ENCODE data around the gene FAT2.

- TF ChIP-seq EZH2 (IDR thresholded peaks at IDR 0.05; ENCODE audit: borderline replicate concordance, low read depth, low read length, severe bottlenecking) (no peak), CTCF (IDR thresholded peaks at IDR 0.05; ENCODE audit: borderline replicate concordance, extremely low read depth, low read length, poor library complexity, severe bottlenecking) (no peak)
Observed at GRCh38 chr5:151601391-151601790, 10.3 kb upstream of the FAT2 start.
